ENCODE data around the gene RIMS1. TPM values are rescaled to one million over a fixed set of nuclear protein-coding genes. Genes with fewer than 3 reads are reported as not detected.

Gene RIMS1
- total RNA-seq, 6 experiments from 2014 or later = 1.5 to 2.5 (median 2.2) TPM

- Mint-ChIP-seq H3K4me3 (no peak overlapping the region), H3K36me3 (ENCODE audit: low read depth) (no peaks in the 10 kb centered on the region), H3K9me3 (no peaks in the 10 kb centered on the region), H3K27me3 (ENCODE audit: insufficient read depth) (peaks cover 6% of the 10 kb centered on the region; the same call in 1 of the 2 replicates), H3K27ac (no peak overlapping the region), H3K4me1 (ENCODE audit: low read depth) (peaks cover 8% of the 10 kb centered on the region; the same call in 1 of the 2 replicates)
- TF ChIP-seq, protein P1, sequence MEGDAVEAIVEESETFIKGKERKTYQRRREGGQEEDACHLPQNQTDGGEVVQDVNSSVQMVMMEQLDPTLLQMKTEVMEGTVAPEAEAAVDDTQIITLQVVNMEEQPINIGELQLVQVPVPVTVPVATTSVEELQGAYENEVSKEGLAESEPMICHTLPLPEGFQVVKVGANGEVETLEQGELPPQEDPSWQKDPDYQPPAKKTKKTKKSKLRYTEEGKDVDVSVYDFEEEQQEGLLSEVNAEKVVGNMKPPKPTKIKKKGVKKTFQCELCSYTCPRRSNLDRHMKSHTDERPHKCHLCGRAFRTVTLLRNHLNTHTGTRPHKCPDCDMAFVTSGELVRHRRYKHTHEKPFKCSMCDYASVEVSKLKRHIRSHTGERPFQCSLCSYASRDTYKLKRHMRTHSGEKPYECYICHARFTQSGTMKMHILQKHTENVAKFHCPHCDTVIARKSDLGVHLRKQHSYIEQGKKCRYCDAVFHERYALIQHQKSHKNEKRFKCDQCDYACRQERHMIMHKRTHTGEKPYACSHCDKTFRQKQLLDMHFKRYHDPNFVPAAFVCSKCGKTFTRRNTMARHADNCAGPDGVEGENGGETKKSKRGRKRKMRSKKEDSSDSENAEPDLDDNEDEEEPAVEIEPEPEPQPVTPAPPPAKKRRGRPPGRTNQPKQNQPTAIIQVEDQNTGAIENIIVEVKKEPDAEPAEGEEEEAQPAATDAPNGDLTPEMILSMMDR (IDR thresholded peaks at IDR 0.05) = no peak
- no peak for DNase-seq
These were observed 6.3 kb downstream of the RIMS1 start for GRCh38 chr6:71892641-71893040.

DNA sequence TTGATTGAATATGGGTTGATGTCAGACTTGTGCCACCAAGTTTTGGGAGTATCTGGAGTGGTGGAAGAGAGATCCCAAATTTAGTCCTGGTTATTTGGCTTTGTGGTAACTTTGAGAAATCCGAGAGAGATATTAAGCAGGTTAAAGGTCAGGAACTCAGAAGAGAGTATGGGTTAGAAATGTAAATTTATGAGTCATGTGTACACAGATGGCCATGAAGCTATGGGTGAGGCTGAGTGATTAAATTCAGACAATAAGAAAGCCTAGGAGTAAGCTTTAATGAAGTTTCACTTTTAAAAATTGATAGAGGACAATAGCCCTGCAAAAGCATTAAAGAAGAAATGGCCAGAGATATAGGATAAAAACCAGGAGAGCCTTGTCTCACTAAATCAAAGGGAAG, 14.3 kb downstream of the RIMS1 start:
- TF ChIP-seq, protein P1 (IDR thresholded peaks at IDR 0.05) = no peak
- Mint-ChIP-seq H3K27ac (no peak overlapping the region), H3K4me3 (no peak overlapping the region), H3K36me3 (ENCODE audit: low read depth) (no peaks in the 10 kb centered on the region), H3K9me3 (no peaks in the 10 kb centered on the region), H3K4me1 (ENCODE audit: low read depth) (no peaks in the 10 kb centered on the region; the same call in 1 of the 2 replicates), H3K27me3 (ENCODE audit: insufficient read depth) (no peaks in the 10 kb centered on the region)
- no peak for DNase-seq

DNA sequence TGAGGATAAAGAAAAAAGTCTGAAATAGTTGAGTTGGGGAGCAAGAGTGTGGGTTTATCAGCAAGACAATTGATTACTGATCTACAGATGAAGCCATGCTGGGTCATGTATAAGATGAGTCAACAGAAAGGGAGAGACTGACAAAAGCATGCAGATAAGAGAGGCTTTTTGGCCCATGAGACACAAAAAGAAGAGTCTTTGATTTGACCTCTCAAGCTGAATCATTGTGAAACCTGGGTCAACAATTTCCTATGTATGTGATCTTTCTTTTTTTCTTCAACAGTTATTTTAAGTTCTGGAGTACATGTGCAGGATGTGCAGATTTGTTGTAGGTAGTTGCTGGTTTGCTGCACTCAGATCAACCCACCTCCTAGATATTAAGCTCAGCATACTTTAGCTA, 15.9 kb downstream of the RIMS1 start:
- H3K27me3 Mint-ChIP-seq (ENCODE audit: insufficient read depth) = no peaks in the 10 kb centered on the region
- no peaks in the 10 kb centered on the region for H3K9me3 Mint-ChIP-seq
- H3K4me3 Mint-ChIP-seq = no peak overlapping the region
- no peak overlapping the region for H3K27ac Mint-ChIP-seq
- TF ChIP-seq, protein P1 (IDR thresholded peaks at IDR 0.05) = no peak
- no peaks in the 10 kb centered on the region for H3K36me3 Mint-ChIP-seq (ENCODE audit: low read depth)
- no peak for DNase-seq
- H3K4me1 Mint-ChIP-seq (ENCODE audit: low read depth) = no peaks in the 10 kb centered on the region; the same call in 1 of the 2 replicates

DNA sequence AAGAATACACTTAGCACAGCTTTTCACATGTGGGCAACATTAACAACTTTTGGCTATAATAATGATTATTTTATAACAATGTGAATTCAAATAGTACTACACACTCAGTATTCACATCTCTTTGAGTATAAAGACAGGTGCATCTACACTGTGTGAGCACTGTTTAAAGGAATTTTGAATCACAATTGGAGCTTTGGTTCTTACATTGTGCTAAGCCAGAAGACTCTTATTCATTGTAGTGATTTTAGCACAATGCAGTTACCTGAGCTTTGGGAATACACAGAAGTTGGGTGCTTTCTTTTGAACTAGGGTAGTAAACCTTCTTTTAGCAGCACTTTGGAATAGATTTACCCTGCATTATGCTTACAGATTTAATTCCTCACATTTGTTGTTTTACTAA, 20.5 kb downstream of the RIMS1 start:
- peaks cover 6% of the 10 kb centered on the region; the same call in 1 of the 2 replicates for H3K4me1 Mint-ChIP-seq (ENCODE audit: low read depth)
- H3K27me3 Mint-ChIP-seq (ENCODE audit: insufficient read depth) = no peaks in the 10 kb centered on the region; the same call in 1 of the 2 replicates
- no peaks in the 10 kb centered on the region for H3K36me3 Mint-ChIP-seq (ENCODE audit: low read depth)
- no peak for DNase-seq
- no peaks in the 10 kb centered on the region for H3K9me3 Mint-ChIP-seq
- H3K27ac Mint-ChIP-seq = no peak overlapping the region
- no peak overlapping the region for H3K4me3 Mint-ChIP-seq
- TF ChIP-seq, protein P1 (IDR thresholded peaks at IDR 0.05) = no peak

DNA sequence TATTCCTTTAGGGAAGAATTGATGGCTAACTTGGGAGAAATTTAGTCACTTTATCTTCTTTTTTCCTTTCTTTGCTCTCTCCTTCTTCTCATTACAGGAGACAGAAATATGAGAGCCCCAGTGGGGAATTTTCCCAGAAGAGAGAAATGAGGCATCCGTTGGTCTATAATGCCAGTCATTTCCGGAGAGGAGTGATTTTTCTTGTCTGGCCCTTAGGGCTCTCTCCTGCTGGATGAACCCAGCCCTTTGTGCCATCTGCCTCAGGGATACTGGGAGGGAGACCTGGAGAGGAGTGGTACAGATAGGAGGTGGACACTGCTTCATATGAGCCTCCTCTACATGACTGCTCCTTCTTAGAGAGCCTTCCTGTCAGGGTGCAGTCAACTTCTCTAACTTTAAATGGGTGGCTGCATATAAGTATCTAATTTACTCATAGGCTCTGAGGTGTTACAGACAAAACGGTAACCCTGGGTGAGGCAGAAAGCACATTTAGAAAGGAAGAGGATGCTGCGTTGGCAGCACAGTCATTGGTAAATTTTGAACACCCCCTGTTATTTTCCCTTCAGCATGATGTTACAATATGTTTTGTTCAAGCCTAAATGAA, 21.9 kb downstream of the RIMS1 start:
- H3K27me3 Mint-ChIP-seq (ENCODE audit: insufficient read depth) = peaks cover 2% of the 10 kb centered on the region; the same call in 1 of the 2 replicates
- H3K4me3 Mint-ChIP-seq = no peak overlapping the region
- no peaks in the 10 kb centered on the region for H3K36me3 Mint-ChIP-seq (ENCODE audit: low read depth)

More for the DNA sequence above, 21.9 kb downstream of the RIMS1 start:
- Mint-ChIP-seq H3K9me3 (no peaks in the 10 kb centered on the region), H3K4me1 (ENCODE audit: low read depth) (peaks cover 6% of the 10 kb centered on the region; the same call in 1 of the 2 replicates), H3K27ac (no peak overlapping the region)
- DNase-seq = no peak
- TF ChIP-seq, protein P1 (IDR thresholded peaks at IDR 0.05) = no peak

Measured in HFFc6 (cell line).